ENCODE measurements around the gene FBN3. TPM values are rescaled to one million over a fixed set of nuclear protein-coding genes. Genes with fewer than 3 reads are reported as not detected.
A peak's percentile ranks its signal among the peaks of the same experiment; 100 is the strongest.

The FBN3 gene
- total and polyA plus RNA-seq, 2 donors (not counting 1 experiment from before 2014, with no cell fraction given): not detected

GRCh38 chr19:8054169-8054568 lies 95.2 kb downstream of the FBN3 start:
- no peak overlapping the region for H2AFZ ChIP-seq (ENCODE audit: insufficient read depth, low read depth, low read length, poor library complexity, severe bottlenecking)
- CTCF ChIA-PET: interaction anchor here (0.8 kb wide), 1 partner anchor 8 kb away, joined by 3 read pairs; no protein-coding TSS in a partner anchor
- H3K9ac ChIP-seq (ENCODE audit: low read length): no peak overlapping the region
- H4K20me1 ChIP-seq (ENCODE audit: control insufficient read depth, insufficient read depth, low read length, poor library complexity, severe bottlenecking): no peaks in the 10 kb centered on the region
- no peaks in the 10 kb centered on the region for H3K9me3 Mint-ChIP-seq (ENCODE audit: insufficient read depth)
- H3K4me2 ChIP-seq (replicated peaks; ENCODE audit: low read depth, low read length, poor library complexity, severe bottlenecking): no peak overlapping the region
- H3K9me3 ChIP-seq (ENCODE audit: control extremely low read depth in 1 of 3, control insufficient read depth in 2 of 3, insufficient read depth in 1 of 3, low read length in 2 of 3): peaks cover 0 to 9% (median 0%) of the 10 kb centered on the region in 3 donors
- no peak overlapping the region for H3K4me3 Mint-ChIP-seq
- H3K4me1 Mint-ChIP-seq: peaks cover 13% of the 10 kb centered on the region
- no peak for TF ChIP-seq EZH2 (IDR thresholded peaks at IDR 0.05; ENCODE audit: borderline replicate concordance, insufficient read depth, low read depth, low read length, poor library complexity, severe bottlenecking)
- TF ChIP-seq CTCF (IDR thresholded peaks at IDR 0.05): no peak
- ATAC-seq (ENCODE audit: low read depth) (no peak), DNase-seq (no peak)
- H3K79me2 ChIP-seq (ENCODE audit: control insufficient read depth, insufficient read depth, low read length): no peaks in the 10 kb centered on the region
- POLR2A ChIA-PET: no interaction called here
- H3K4me3 ChIP-seq (ENCODE audit: control extremely low read depth in 1 of 5, extremely low read depth in 1 of 5, insufficient read depth in 1 of 5, low read depth in 2 of 5, low read length in 4 of 5): no peak overlapping the region
- H3K4me1 ChIP-seq (ENCODE audit: control insufficient read depth in 2 of 2, insufficient read depth in 2 of 2, low read length in 2 of 2): peaks cover 13 to 23% of the 10 kb centered on the region in 2 donors
- WGBS (ENCODE audit: insufficient coverage): 94% methylated on average over 7 of the region's 9 CpGs
- H3K27ac ChIP-seq (ENCODE audit: low read length in 2 of 2): no peak overlapping the region
- no peak overlapping the region for H3K27ac Mint-ChIP-seq
- no peaks in the 10 kb centered on the region for H3K27me3 Mint-ChIP-seq
- H3K36me3 ChIP-seq (replicated peaks in 1 of 2; ENCODE audit: control extremely low read depth in 1 of 2, control insufficient read depth in 1 of 2, extremely low read depth in 1 of 2, insufficient read depth in 2 of 2, low read length in 1 of 2): no peaks in the 10 kb centered on the region
- no peaks in the 10 kb centered on the region for H3K27me3 ChIP-seq (replicated peaks in 1 of 4; ENCODE audit: control extremely low read depth in 1 of 4, control insufficient read depth in 3 of 4, insufficient read depth in 4 of 4, low read length in 3 of 4)
- intact Hi-C loops (cut with micrococcal nuclease): no loop called here

GRCh38 chr19:8052464-8052859 lies 96.9 kb downstream of the FBN3 start, which contains the start of gene CCL25:
Gene CCL25 (plus strand): TSS chr19:8052760. CDS start chr19:8053050, 290 bp downstream.
- H3K9me3 Mint-ChIP-seq (ENCODE audit: insufficient read depth): no peaks in the 10 kb centered on the region
- TF ChIP-seq EZH2 (IDR thresholded peaks at IDR 0.05; ENCODE audit: borderline replicate concordance, insufficient read depth, low read depth, low read length, poor library complexity, severe bottlenecking): no peak
- TF ChIP-seq CTCF (IDR thresholded peaks at IDR 0.05): no peak
- H3K27ac ChIP-seq (ENCODE audit: low read length in 2 of 2): peak within 1 kb of the TSS in 1 of 2 donors; percentile 30
- no peaks in the 10 kb centered on the region for H4K20me1 ChIP-seq (ENCODE audit: control insufficient read depth, insufficient read depth, low read length, poor library complexity, severe bottlenecking)
- peaks cover 13% of the 10 kb centered on the region for H3K4me1 Mint-ChIP-seq
- CTCF ChIA-PET: interaction anchor here (0.5 to 0.6 kb wide), 2 partner anchors 10 to 15 kb away, joined by 3 to 5 read pairs; no protein-coding TSS in a partner anchor
- no peak for DNase-seq
- no peak for ATAC-seq (ENCODE audit: low read depth)
- no peak within 1 kb of the TSS for H3K4me3 ChIP-seq (ENCODE audit: control extremely low read depth in 1 of 5, extremely low read depth in 1 of 5, insufficient read depth in 1 of 5, low read depth in 2 of 5, low read length in 4 of 5)
- H3K27ac Mint-ChIP-seq: peak within 1 kb of the TSS; percentile 50
- peaks cover 0 to 9% (median 0%) of the 10 kb centered on the region in 3 donors for H3K9me3 ChIP-seq (ENCODE audit: control extremely low read depth in 1 of 3, control insufficient read depth in 2 of 3, insufficient read depth in 1 of 3, low read length in 2 of 3)
- peaks cover 13 to 23% of the 10 kb centered on the region in 2 donors for H3K4me1 ChIP-seq (ENCODE audit: control insufficient read depth in 2 of 2, insufficient read depth in 2 of 2, low read length in 2 of 2)
- H3K4me2 ChIP-seq (replicated peaks; ENCODE audit: low read depth, low read length, poor library complexity, severe bottlenecking): peak within 1 kb of the TSS; percentile 31
- intact Hi-C loops (cut with micrococcal nuclease): no loop called here
- POLR2A ChIA-PET: no interaction called here
- H2AFZ ChIP-seq (ENCODE audit: insufficient read depth, low read depth, low read length, poor library complexity, severe bottlenecking): peak within 1 kb of the TSS; percentile 46
- no peaks in the 10 kb centered on the region for H3K79me2 ChIP-seq (ENCODE audit: control insufficient read depth, insufficient read depth, low read length)
- 93% methylated on average over 6 of the region's 7 CpGs for WGBS (ENCODE audit: insufficient coverage)
- H3K27me3 Mint-ChIP-seq: peaks cover 2% of the 10 kb centered on the region
- H3K4me3 Mint-ChIP-seq: peak within 1 kb of the TSS; percentile 34
- H3K36me3 ChIP-seq (replicated peaks in 1 of 2; ENCODE audit: control extremely low read depth in 1 of 2, control insufficient read depth in 1 of 2, extremely low read depth in 1 of 2, insufficient read depth in 2 of 2, low read length in 1 of 2): no peaks in the 10 kb centered on the region
- H3K27me3 ChIP-seq (replicated peaks in 1 of 4; ENCODE audit: control extremely low read depth in 1 of 4, control insufficient read depth in 3 of 4, insufficient read depth in 4 of 4, low read length in 3 of 4): no peaks in the 10 kb centered on the region
- no peak within 1 kb of the TSS for H3K9ac ChIP-seq (ENCODE audit: low read length)

Data from B cell (primary cell).